Spleen (tissue), 11 donors: ENCODE measurements around the gene TTLL12. TPM values are rescaled to one million over a fixed set of nuclear protein-coding genes. Genes with fewer than 3 reads are reported as not detected.

Source experiments
- DNase-seq: peaks from one replicate; pipeline ENCODE4 v3.0.0-alpha.2; 2020
- H3K27ac ChIP-seq, 8 donors: fragments of 200-600 bp; sonication (generic) in 7 of 8; 1 replicate in 4 of 8; 2 replicates in 4 of 8; pipeline versions ENCODE4 v1.5.0 to v1.8.0; 2016 to 2021; ENCODE audit warnings: inconsistent platforms in 4 of 8, mild to moderate bottlenecking in 4 of 8, moderate library complexity in 1 of 8
- H3K27me3 ChIP-seq, 7 donors: fragments of 200-600 bp; sonication (generic) in 6 of 7; replicated peaks in 1 of 7; 1 replicate in 4 of 7; 2 replicates in 3 of 7; pipeline versions ENCODE4 v1.5.0 to v1.8.0; 2016 to 2021; ENCODE audit warnings: inconsistent platforms in 3 of 7, mild to moderate bottlenecking in 1 of 7
- H3K36me3 ChIP-seq, 6 donors: fragments of 200-600 bp; sonication (generic) in 5 of 6; 1 replicate in 4 of 6; 2 replicates in 2 of 6; pipeline versions ENCODE4 v1.5.0 to v1.8.0; 2016 to 2021; ENCODE audit warnings: inconsistent platforms in 2 of 6
- H3K4me1 ChIP-seq, 6 donors: fragments of 200-600 bp; sonication (generic) in 5 of 6; 1 replicate in 3 of 6; 2 replicates in 3 of 6; pipeline versions ENCODE4 v1.5.0 to v1.8.0; 2016 to 2021; ENCODE audit warnings: inconsistent platforms in 3 of 6
- H3K4me3 ChIP-seq, 8 donors: fragments of 200-600 bp; sonication (generic) in 7 of 8; 1 replicate in 4 of 8; 2 replicates in 4 of 8; pipeline versions ENCODE4 v1.5.0 to v1.8.0; 2016 to 2021; ENCODE audit warnings: inconsistent platforms in 4 of 8, mild to moderate bottlenecking in 4 of 8, moderate library complexity in 2 of 8
- H3K9me3 ChIP-seq, 8 donors: fragments of 200-600 bp; sonication (generic) in 7 of 8; 1 replicate in 4 of 8; 2 replicates in 4 of 8; pipeline versions ENCODE4 v1.5.0 to v1.8.0; 2016 to 2021; ENCODE audit warnings: inconsistent platforms in 4 of 8
- CTCF ChIP-seq, 11 experiments: fragments of 200-600 bp in 7 of 11; fragments of 450-650 bp in 4 of 11; sonication (generic) in 4 of 11; IDR thresholded peaks in 8 of 11; conservative IDR thresholded peaks in 3 of 11; 1 replicate in 7 of 11; 2 replicates in 4 of 11; pipeline versions ENCODE4 v1.4.0 to v1.8.0; 2016 to 2021; ENCODE audit warnings: antibody characterized with exemption in 11 of 11, inconsistent platforms in 4 of 11, mild to moderate bottlenecking in 1 of 11
- POLR2A ChIP-seq, 3 donors: fragments of 450-650 bp; IDR thresholded peaks; one replicate each; pipeline ENCODE4 v1.5.1; 2017; ENCODE audit warnings: antibody characterized with exemption in 3 of 3, mild to moderate bottlenecking in 1 of 3
- POLR2AphosphoS5 ChIP-seq, 3 donors: sonication (generic); formaldehyde crosslinking; IDR thresholded peaks; one replicate each; pipeline ENCODE4 v1.5.1; 2017; ENCODE audit warnings: antibody characterized with exemption in 3 of 3
- WGBS, 5 donors: extraction: QIAGEN DNeasy Blood & Tissue Kit in 3 of 5; methylation state at CpG; one replicate each; pipeline versions ENCODE4 v1.1.5 to v1.1.7; 2013 to 2018; 5-methylcytosine and 5-hydroxymethylcytosine counted together
- intact Hi-C: fragments of 100-400 bp; cut with DNase I; formaldehyde crosslinking; loops from one replicate; pipeline ENCODE4 v1.15.0; 2023; ENCODE audit warnings: low total_unique reads
- polyA plus RNA-seq, 3 donors: library from polyadenylated mRNA; stranded (reverse); fragments of 200-250 nt; gene quantifications; one replicate each; pipeline ENCODE4 v1.2.1, GENCODE V29; 2013
- total RNA-seq, 7 donors: library from RNA; depleted of rRNA in 3 of 7; stranded (reverse); fragments of >200 nt in 3 of 7; fragmentation: NEBNext Ultra II Directional in 4 of 7; extraction: Animal tissue kit (Norgen Biotek cat#: 25700) in 4 of 7; gene quantifications; one replicate each; pipeline versions ENCODE4 v1.1.0 to v1.2.1, GENCODE V29; 2016 to 2021
- donor health status: healthy with polysubstance abuse.
- donor health status: DM: no; HTN: no; CAD: no; lungs with moderate emphysema.
- donor health status: DM: no; HTN: no; CAD: no.
- donor health status: Bipolar disorder and iron deficiency.
- donor health status: healthy.
- donor health status: DM: no; HTN: no; CAD: no.
- donor health status: DM: yes; HTN: yes; CAD: no.

TTLL12 gene
- total and polyA plus RNA-seq, 10 donors, result 8.7 to 21.6 (median 18.2) TPM

GRCh38 chr22:43167001-43167589, 19.8 kb downstream of the TTLL12 start:
- H3K9me3 ChIP-seq, result no peaks in the 10 kb centered on the region
- TF ChIP-seq POLR2AphosphoS5 (IDR thresholded peaks at IDR 0.05), result no peak
- TF ChIP-seq CTCF (IDR thresholded peaks at IDR 0.05 in 8 of 11, conservative IDR thresholded peaks at IDR 0.05 in 3 of 11), result no peak
- TF ChIP-seq POLR2A (IDR thresholded peaks at IDR 0.05), result no peak
- H3K27me3 ChIP-seq, result no peaks in the 10 kb centered on the region
- peaks cover 0 to 82% (median 45%) of the 10 kb centered on the region in 6 donors for H3K36me3 ChIP-seq
- peaks cover 0 to 46% (median 14%) of the 10 kb centered on the region in 6 donors for H3K4me1 ChIP-seq
- no peak for DNase-seq
- 87 to 93% (median 90%) methylated on average over 11 to 19 of the region's 19 CpGs for WGBS, 5 donors
- no peak overlapping the region for H3K4me3 ChIP-seq
- H3K27ac ChIP-seq, result no peak overlapping the region
- intact Hi-C loops, result no loop called here

GRCh38 chr22:43166132-43166930, 20.6 kb downstream of the TTLL12 start:
- Histone ChIP-seq H3K9me3 (no peaks in the 10 kb centered on the region), H3K36me3 (peaks cover 0 to 82% (median 37%) of the 10 kb centered on the region in 6 donors), H3K27me3 (no peaks in the 10 kb centered on the region), H3K4me3 (no peak overlapping the region), H3K4me1 (peaks cover 0 to 46% (median 13%) of the 10 kb centered on the region in 6 donors), H3K27ac (no peak overlapping the region)
- intact Hi-C loops, result no loop called here
- TF ChIP-seq POLR2A (IDR thresholded peaks at IDR 0.05), result no peak
- no peak for TF ChIP-seq POLR2AphosphoS5 (IDR thresholded peaks at IDR 0.05)
- no peak for TF ChIP-seq CTCF (IDR thresholded peaks at IDR 0.05 in 8 of 11, conservative IDR thresholded peaks at IDR 0.05 in 3 of 11)
- DNase-seq, result no peak
- 87 to 95% (median 91%) methylated on average over 23 of the region's 23 CpGs for WGBS, 5 donors

GRCh38 chr22:43164636-43165035, 22.3 kb downstream of the TTLL12 start:
- 27 to 50% (median 42%) methylated on average over 16 of the region's 16 CpGs for WGBS, 5 donors
- Histone ChIP-seq H3K4me3 (no peak overlapping the region), H3K9me3 (no peaks in the 10 kb centered on the region), H3K4me1 (peaks cover 0 to 42% (median 17%) of the 10 kb centered on the region in 6 donors), H3K27ac (no peak overlapping the region), H3K36me3 (peaks cover 0 to 82% (median 26%) of the 10 kb centered on the region in 6 donors), H3K27me3 (no peaks in the 10 kb centered on the region)
- TF ChIP-seq POLR2AphosphoS5 (IDR thresholded peaks at IDR 0.05) (peak in 1 of 3 donors; percentile 4), CTCF (IDR thresholded peaks at IDR 0.05 in 8 of 11, conservative IDR thresholded peaks at IDR 0.05 in 3 of 11) (no peak)
- no peak for DNase-seq
- intact Hi-C loops, result no loop called here

- Histone ChIP-seq H3K9me3 (no peaks in the 10 kb centered on the region), H3K27me3 (no peaks in the 10 kb centered on the region), H3K36me3 (peaks cover 0 to 79% (median 20%) of the 10 kb centered on the region in 6 donors), H3K4me1 (peaks cover 0 to 55% (median 23%) of the 10 kb centered on the region in 6 donors), H3K4me3 (no peak overlapping the region), H3K27ac (peak overlapping the region in 1 of 8 donors; percentile 15)
- WGBS, 5 donors, result 79 to 97% (median 89%) methylated on average over 5 to 18 of the region's 18 CpGs
- intact Hi-C loops, result no loop called here
- no peak for DNase-seq
- TF ChIP-seq POLR2A (IDR thresholded peaks at IDR 0.05) (no peak), CTCF (IDR thresholded peaks at IDR 0.05 in 8 of 11, conservative IDR thresholded peaks at IDR 0.05 in 3 of 11) (no peak), POLR2AphosphoS5 (IDR thresholded peaks at IDR 0.05) (no peak)
Observed at GRCh38 chr22:43163241-43163795, 23.6 kb downstream of the TTLL12 start.
